HL-60/S4 (cell line): ENCODE data around the gene ADIPOR2.

Experiments
- in situ Hi-C: fragments of 300-500 bp; cut with MboI; formaldehyde crosslinking; loops from 2 replicates; pipeline ENCODE4 v1.14.3; 2022; ENCODE audit warnings: low sequenced_read_pairs

Gene ADIPOR2

DNA sequence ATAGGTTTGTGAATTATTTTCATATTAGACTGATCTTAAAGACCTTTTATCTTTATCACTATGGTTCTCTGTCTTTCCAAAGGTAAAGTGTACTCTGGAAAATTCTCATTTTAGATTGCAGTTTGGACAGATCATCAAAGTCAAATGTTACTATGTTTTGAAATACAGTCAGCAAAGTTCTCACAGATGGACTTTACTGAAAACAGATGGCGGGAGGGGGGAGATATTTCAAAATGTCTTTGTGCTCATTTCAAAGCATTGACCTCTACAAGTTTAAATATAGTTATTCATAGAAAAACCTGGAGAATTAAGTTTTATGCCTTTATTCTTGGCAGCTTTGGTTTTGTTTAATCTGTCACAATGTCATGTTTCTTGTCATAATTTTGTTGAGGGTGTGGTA is 77.7 kb downstream of the ADIPOR2 start:
- in situ Hi-C loops = no loop called here

DNA sequence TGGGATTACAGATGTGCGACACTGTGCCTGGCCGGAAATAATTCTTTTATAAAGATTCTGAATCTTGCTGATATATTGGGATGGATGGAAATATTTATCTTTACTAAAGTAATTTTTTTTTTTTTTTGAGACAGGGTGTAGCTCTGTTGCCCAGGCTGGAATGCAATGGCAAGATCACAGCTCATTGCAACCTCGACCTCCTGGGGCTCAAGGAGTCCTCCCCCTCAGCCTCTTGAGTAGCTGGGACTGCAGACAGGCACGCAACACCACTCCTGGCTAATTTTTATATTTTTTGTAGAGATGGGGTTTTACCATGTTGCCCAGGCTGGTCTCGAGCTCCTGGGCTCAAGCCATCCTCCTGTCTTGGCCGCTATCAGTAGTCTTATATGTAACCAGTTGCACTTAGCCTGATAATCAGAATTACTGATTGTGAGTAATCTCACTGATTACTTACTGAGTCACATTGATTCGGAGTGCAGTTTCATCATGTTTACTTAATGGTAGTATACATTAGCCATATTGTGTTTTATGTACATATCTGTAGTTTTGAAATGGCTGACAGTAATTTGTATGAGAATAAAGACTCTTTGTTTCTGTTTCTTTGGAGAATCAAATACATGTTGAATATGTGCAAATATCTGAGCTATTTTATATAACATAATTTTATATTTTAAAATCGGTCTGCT is 79.1 kb downstream of the ADIPOR2 start:
- in situ Hi-C loops = no loop called here

DNA sequence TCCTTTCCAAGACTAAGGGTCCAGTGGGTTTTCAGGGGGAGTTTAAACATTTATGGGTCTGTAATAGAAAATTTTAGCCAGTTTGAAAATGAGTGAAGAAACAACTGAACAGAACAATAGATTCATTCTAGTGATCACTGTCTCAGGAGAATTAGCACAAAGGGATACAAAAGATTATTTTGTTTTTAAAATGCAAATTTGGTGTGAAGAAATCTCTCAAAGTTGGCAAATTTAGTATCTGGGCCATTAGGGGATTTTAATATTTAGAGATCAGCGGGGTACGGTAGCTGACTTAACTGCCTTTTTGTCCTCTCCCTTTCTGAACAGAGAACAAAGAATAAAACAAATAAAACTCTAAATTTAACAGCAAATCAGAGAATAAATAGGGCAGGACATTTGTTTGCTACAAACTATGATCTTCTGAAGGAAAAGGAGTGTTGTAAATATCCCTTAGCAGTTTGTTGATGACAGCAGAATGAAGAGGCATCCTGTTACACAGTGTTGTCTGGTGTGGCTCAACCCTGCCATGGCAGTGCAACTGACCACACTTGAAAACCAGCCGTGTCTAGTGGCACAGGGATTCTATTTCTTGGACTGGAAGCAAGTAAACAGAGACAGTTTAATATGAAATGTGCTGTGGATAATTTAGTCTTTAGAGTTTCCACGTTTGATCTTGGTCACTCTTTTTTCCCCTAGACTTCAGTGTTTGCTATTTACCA is 83.2 kb downstream of the ADIPOR2 start:
- in situ Hi-C loops = no loop called here

DNA sequence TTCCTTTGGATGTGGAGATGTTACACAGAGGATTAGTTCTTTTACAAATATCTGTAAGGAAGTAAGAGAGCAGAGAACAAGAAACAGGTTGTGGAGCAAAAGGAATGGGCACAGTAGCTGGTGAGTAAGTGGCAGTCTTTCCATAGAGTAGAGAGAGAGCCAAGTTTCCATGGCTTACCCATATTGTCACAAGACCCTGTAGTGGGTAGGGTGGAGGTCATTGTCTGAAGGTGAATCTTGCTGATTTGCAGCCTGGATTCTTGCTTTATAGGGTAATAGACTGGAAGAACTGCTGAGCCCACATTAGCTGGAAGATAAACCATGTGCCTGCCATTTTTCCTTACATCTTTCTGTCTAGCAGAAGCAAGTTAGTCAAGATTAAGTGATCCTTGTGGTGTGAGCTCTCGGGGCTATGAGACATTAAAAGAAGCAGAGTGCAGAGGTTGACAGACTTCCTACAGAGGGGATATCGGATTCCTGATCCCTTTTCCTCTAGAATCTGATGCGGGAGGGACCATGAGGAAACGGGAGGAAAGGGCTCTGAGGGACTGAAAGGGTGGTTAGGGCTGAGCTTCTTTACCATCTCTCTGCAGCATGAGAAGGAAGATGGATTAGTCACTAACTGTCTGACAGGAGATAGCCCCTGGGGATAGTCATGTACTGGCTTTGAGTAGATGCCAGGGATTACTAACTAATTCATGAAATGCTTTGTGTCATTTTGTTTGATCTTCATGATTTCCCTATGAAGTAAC is 85.5 kb downstream of the ADIPOR2 start:
- in situ Hi-C loops = loop anchor here (25.0 kb wide), 1 partner anchor 811 kb away; no protein-coding TSS in a partner anchor

DNA sequence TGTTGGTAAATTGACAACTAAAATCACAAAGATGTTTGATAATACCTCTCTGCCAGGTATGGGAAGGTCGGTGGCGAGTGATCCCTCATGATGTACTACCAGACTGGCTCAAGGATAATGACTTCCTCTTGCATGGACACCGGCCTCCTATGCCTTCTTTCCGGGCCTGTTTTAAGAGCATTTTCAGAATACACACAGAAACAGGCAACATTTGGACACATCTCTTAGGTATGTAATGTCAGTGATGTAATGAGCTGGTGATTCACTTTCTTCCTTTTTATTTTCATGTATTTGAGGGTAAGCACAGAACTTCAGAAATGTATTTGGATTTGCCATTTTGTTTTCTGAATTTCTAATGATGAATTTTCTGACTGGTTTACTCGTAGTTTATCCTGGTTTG is 86.9 kb downstream of the ADIPOR2 start:
- in situ Hi-C loops = loop anchor here (25.0 kb wide), 1 partner anchor 810 kb away; no protein-coding TSS in a partner anchor

DNA sequence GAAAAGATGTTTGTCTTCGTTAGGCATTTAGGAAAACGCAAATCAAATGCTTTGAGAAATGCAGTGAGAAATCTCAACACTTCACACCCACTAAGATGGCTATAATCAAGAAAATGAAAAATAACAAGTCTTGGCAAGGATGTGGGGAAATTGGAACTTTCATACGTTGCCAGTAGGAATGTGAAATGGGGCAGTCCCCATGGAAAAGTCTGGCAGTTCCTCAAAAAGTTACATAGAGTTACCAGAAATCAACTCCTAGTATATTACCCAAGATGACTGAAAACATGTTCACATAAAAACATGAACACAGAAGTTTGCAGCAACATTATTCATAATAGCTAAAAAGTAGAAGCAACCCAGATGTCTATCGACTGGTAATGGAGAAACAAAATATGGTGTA is 88.0 kb downstream of the ADIPOR2 start:
- in situ Hi-C loops = loop anchor here (25.0 kb wide), 1 partner anchor 808 kb away; no protein-coding TSS in a partner anchor

DNA sequence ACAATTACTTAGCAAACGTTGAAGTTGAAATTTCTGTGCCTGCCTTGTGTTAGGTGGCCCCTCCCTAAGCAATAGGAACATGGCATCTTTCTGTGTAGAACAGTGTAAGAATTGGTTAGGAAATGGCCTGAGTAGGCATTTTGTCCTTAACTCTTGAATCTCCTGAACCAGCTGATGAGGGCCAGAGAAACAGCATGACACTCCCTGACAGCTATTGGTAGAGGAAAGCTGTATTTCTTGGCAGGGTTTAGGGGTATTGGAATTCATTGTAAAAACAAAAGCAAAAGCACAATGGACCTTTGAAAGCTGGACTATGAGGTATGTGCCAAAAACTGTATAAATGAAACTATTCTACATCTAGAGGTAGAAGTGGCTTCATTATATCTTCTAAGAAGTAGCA is 88.9 kb downstream of the ADIPOR2 start:
- in situ Hi-C loops = loop anchor here (25.0 kb wide), 1 partner anchor 808 kb away; no protein-coding TSS in a partner anchor

DNA sequence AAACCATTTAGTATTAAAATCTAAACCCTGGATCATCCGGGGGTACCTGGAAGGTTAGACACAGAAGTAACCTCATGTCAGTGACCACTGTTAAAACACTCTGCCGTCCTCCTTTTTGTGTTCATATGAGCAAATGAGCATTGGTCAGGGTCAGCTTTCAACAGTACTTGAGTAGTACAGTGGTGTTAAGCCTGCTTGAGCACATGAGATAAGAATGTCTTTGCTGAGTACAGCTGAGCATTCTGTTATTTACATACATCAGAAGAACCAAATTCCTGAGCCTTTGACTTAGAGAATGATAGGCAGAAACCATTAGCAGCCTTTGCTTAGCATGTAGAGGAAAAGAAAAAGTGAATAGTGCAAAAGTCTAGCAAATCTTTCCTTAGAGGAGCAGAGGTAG is 90.9 kb downstream of the ADIPOR2 start:
- in situ Hi-C loops = loop anchor here (25.0 kb wide), 1 partner anchor 806 kb away; no protein-coding TSS in a partner anchor

DNA sequence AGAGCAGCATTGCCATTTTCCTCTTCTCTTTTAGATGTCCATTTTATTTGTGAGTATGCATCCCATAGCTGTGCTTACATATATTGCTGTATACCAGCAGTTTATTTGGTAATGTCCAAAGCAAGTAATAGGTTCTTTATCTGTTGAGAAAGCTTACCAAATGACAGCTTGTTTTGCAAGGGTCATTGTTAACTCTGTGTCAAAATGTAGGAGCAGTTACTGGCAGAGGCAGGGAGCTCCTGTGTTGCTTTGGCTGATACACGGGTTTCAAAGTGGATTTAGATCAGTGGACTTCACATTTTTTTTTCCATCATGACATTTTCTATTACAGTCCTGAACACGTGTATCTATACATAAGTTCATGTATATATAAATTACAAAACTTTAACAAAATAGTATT is 91.3 kb downstream of the ADIPOR2 start:
- in situ Hi-C loops = loop anchor here (25.0 kb wide), 1 partner anchor 805 kb away; no protein-coding TSS in a partner anchor

DNA sequence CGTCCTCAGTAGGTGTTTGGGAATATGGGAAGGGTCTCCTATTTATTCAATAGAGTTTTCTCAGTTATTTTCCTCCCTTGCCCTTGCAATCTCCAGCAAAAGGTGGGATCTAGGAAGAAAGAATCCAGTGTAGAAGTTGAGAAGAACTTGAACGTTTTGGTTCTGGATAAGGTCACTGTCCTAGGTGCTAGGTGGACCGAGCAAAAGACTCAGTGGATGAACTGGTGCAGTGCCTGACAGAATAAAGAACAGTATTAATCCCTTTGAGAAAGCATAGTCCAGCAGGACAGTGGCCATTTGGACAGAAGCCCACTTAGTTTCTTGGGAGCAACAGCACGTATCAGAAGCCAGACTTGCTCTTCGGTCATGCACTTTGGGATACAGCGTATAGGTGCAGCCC is 96.8 kb downstream of the ADIPOR2 start:
- in situ Hi-C loops = loop anchor here (5.0 to 25.0 kb wide), 2 partner anchors 140 to 800 kb away; no protein-coding TSS in a partner anchor

DNA sequence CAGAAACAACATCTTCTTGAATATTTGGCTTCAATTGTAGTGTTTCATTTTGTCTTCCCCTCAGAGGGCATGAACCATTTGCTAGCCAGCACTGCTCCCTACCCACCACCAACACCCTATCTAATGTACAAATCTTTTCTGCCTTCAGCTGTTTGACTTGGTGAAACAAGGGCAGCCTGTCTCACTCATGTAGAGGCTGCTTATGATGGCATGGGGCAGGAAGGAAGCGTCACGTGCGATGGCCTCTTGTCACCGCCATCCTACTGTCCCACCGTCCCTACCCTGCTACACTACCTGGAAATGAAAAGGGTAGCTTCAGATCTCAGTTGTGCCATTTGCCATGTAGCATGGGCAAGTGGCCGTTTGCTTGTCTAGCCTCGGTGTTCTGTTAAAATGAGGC is 99.6 kb downstream of the ADIPOR2 start:
- in situ Hi-C loops = loop anchor here (25.0 kb wide), 1 partner anchor 797 kb away; no protein-coding TSS in a partner anchor

DNA sequence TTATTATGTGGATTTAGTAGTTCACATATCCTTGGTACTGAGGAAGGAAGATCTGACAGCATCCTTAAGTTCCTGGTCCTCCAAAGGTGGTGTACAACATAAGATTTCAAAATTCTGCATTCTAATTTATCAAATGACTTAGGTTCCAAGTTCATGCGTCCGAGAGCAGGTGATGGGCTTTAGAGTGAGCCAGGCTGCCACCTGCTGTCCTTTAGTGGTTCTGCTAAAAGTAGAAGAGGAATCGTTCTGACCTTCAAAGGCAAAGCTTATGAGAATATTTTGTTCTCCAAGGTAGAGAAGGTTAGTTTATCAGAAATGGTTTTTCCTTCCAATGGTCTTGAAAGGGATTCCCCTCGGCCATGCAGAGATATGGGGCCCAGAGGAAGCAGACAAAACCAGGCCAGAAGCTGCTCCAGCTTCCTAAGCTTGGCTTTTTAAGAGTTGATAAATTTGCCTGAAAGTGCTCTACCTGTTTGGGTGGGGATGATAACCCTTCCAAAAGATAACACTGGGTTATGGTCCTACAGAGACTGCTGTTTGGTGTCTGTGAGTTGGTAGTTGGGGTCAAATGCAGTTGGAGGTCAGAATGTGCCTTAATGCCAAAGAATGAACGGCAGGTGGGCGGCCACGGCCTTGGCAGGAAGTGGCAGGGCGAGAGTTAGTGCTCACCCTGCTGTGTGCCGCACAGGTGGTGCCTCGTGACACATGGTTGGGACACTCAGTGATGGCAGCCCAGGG is 100.4 kb downstream of the ADIPOR2 start:
- in situ Hi-C loops = loop anchor here (25.0 kb wide), 1 partner anchor 796 kb away; no protein-coding TSS in a partner anchor

DNA sequence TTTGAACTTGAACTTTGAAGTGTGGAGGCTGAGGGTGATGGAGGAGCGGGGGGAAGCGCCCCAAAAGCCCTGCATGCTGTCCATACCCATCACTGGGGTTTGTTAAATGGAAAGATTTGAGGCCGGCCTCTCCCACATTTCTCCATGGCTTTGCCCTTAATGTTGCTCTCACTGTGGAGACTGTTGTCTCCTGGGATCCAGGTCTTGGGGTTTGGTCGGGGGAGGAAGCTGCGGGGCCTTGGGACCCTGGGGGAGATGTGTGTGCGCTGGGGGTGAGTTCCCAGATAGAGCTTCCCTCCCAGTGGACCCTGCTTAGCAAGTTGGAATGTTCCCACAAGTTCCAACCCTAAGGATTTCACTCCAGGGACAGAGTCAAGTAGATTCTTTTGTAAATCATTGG is 101.5 kb downstream of the ADIPOR2 start:
- in situ Hi-C loops = loop anchor here (25.0 kb wide), 1 partner anchor 795 kb away; no protein-coding TSS in a partner anchor

DNA sequence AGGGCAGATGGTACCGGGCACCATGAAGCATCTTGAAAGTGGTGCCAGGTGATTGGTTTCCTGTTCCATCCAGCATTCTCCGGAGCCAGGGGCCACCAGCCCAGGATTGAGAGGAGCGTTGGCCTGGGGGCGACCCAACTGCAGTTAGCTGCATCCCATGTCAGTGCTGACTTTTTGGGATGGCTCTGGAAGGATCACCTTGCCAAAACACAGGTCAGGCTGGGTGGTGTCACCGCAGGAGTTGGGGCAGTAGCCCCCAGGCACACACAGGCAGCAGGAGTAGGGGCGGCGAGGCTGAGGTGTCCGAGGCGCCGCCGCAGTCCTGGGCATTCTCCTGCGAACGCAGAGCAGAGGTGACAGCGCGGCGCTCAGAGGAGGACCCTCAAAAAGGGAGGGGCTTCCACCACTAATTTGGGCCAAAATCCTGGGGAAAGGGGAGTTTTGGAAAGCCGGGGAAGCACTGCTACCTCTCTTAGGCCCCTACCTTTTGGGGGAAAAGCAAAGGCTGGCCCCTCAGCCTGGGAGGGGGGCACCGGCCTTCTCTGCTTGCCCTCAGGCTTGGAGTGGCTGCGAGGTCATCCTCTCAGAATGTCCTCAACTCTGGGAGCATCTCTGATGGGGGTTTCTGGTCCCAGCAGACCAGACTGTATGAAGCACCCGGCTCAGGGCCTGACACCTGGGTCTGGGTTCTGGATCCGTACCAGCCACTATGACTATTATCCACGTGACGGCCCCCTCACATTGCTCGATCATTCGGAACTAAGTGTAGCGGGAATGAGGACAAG is 102.7 kb downstream of the ADIPOR2 start:
- in situ Hi-C loops = loop anchor here (25.0 kb wide), 1 partner anchor 794 kb away; no protein-coding TSS in a partner anchor

DNA sequence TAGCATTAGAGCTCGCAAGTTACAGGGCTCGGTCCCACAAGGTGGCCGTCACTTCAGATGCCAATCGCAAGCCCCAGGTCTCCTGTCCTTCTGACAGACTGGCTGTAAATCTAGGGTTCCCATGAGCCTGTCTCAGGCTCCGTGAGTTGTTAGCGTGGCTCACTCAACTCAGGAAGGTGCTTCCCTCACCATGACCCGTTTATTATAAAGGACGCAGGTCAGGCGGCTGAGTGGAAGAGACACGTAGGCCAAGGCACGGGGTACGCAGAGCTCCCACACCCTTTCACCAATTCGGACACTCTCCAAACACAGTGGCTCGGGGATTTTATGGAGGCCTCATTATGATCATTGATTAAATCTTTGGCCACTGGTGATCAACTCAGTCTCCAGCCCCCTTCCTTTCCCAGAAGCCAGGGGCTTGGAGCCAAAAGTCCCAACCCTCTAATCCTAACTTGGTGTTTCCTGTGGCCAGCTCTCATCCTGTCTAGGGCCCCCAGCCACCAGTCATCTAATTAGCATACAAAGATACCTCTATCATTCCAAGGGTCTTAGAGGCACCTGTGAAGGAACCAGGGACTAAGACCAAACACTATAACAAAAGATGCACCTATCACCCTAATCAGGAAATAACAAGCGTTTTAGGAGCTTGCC is 103.7 kb downstream of the ADIPOR2 start:
- in situ Hi-C loops = loop anchor here (25.0 kb wide), 1 partner anchor 793 kb away; no protein-coding TSS in a partner anchor

DNA sequence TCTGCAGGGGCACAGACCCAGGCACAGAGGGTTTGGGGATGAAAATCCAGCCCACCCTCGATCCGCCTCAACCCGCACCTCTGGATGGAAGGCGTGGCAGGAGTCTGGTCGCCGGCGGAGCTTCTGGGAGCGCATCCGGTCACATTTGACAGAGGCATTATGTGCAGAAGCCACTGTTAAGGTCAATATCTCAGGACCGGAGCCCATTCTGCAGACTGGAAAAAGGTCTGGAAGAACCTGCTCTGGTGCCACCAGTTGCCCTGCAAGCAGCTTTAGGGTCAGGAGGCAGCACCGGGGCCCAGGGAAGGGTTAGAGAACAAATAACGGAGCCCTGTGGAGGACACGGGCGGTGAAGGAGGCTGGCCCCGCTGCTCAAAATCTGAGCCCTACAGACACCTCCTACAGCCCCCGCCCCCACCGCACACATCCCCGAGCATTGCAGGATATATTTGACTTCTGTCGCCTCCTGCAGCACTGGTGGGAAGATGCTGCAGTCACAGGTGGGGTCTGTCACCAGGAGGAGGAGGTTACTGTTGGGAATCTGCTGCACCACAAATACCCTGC is 104.4 kb downstream of the ADIPOR2 start:
- in situ Hi-C loops = loop anchor here (25.0 kb wide), 1 partner anchor 792 kb away; no protein-coding TSS in a partner anchor

DNA sequence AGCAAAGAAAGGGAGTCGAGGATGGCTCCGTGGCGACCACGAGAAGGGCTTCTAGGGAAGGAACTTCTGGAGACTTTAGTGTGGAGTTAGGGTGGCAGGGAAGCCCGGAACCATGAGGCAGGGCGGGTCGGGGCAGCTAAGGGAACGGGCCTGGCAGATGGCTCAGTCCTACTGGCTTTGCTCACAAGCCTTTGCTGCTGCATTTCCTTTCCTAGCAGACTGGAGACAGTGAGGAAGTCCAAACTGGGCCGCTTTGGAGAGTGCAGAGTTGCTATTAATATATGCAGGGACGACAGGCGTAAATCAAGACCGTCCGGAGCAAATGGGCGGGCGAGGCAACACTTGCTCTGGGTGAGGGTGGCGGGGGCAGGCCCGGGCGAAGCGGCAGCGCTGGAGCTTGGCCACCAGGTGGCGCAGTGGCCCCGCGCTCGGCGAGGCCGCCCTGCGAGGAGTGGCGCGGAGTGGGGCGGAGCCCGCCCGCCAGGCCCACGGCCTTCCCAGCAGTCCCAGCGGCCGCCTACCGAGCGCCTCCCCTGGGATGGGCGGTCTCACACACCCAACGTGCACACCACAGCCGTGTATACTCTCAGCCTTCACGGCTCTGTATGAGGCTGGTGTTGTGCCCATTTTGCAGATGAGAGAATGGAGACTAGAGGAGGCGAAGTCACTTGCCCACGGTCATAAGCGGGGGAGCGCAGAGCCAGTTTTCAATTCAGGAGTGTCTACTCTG is 105.1 kb downstream of the ADIPOR2 start:
- in situ Hi-C loops = loop anchor here (25.0 kb wide), 1 partner anchor 791 kb away; no protein-coding TSS in a partner anchor

DNA sequence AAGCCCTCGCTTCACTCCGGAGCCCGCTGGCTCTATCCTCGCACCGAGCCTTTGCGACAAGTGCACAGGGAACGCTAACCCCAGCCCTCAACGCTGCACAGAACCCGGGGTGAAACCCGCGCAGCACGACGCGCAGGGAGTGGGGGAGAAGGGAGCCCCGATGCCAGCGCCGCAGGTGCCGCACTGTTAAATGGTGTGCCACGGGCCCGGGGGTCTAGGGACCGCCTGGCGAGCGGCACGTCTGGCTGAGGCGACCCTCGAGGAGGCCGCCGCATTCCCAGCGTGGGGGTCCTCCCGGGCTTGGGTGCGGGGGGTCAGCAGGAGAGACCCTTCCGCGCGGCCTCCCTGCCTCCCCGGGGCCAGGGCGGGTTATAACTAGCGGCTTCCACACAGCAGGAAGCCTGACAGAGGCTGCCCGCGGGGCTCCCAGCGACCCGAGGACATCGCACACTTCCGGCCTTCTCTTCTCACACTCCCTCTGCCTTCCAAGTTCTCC is 105.7 kb downstream of the ADIPOR2 start:
- in situ Hi-C loops = loop anchor here (25.0 kb wide), 1 partner anchor 791 kb away; no protein-coding TSS in a partner anchor
